A549 (cell line): ENCODE data around the gene MIB1. TPM values are rescaled to one million over a fixed set of nuclear protein-coding genes. Genes with fewer than 3 reads are reported as not detected.

Experiments
- ATAC-seq, 2 experiments: fragments of 200-7000 bp in 1 of 2; fragments of >200 bp in 1 of 2; cut with Nextera tagmentation in 1 of 2; cut with Tn5 transposase in 1 of 2; 3 replicates each; pipeline versions ENCODE4 v1.8.0 to v1.9.1; 2018 to 2020; ENCODE audit warnings: mild to moderate bottlenecking in 1 of 2, moderate library complexity in 1 of 2
- CTCF ChIA-PET: fragments of 300-600 bp; sonication (Branson Sonifier 250); formaldehyde crosslinking; extraction: SDS; loops from one replicate; lab custom pipeline; 2021; ENCODE audit warnings: antibody characterized with exemption, inconsistent platforms; lab: Yijun Ruan, JAX
- POLR2A ChIA-PET: fragments of 350-600 bp; formaldehyde crosslinking; extraction: SDS; loops from one replicate; lab custom pipeline; 2021; ENCODE audit warnings: antibody characterized with exemption, inconsistent platforms; lab: Yijun Ruan, JAX
- DNase-seq, 2 experiments: peaks; one replicate each; pipeline versions ENCODE4 v3.0.0 to v3.0.0-alpha.2; 2011 to 2016; ENCODE audit warnings: low read depth in 1 of 2, low spot score in 1 of 2
- FAIRE-seq: peaks from 2 replicates; lab custom pipeline; 2011; peaks lifted over from hg19 to GRCh38; lab: Jason Lieb, UNC
- H3K27ac ChIP-seq, 2 experiments: fragments of >200 bp; sonication (Bioruptor Twin); formaldehyde crosslinking; 3 replicates each; pipeline ENCODE4 v1.5.1; 2016 to 2017
- H3K4me1 ChIP-seq: fragments of >200 bp; sonication (Bioruptor Twin); formaldehyde crosslinking; 3 replicates; pipeline ENCODE4 v1.6.1; 2016
- H3K4me2 ChIP-seq: fragments of >200 bp; sonication (Bioruptor Twin); formaldehyde crosslinking; 3 replicates; pipeline ENCODE4 v1.6.1; 2016
- H3K4me3 ChIP-seq: fragments of >200 bp; sonication (Bioruptor Twin); formaldehyde crosslinking; 3 replicates; pipeline ENCODE4 v1.5.1; 2016
- H3K9me3 ChIP-seq: fragments of >200 bp; sonication (Bioruptor Twin); formaldehyde crosslinking; 3 replicates; pipeline ENCODE4 v1.6.1; 2016
- BHLHE40 ChIP-seq: IDR thresholded peaks from 2 replicates; pipeline ENCODE4 v1.6.1; 2012; ENCODE audit warnings: low read depth, low read length, inconsistent platforms
- CHD4 ChIP-seq: fragments of 200-600 bp; sonication (generic); IDR thresholded peaks from 2 replicates; pipeline ENCODE4 v1.6.1; 2016; ENCODE audit warnings: antibody characterized with exemption, mild to moderate bottlenecking, borderline replicate concordance
- EHF ChIP-seq: fragments of 250-450 bp; sonication (Bioruptor Pico); IDR thresholded peaks from 2 replicates; pipeline ENCODE4 v1.5.0; 2020; ENCODE audit warnings: mild to moderate bottlenecking
- EP300 ChIP-seq, 2 experiments: fragments of >200 bp; sonication (Bioruptor Twin); formaldehyde crosslinking; IDR thresholded peaks; 2 replicates in 1 of 2; 3 replicates in 1 of 2; pipeline ENCODE4 v1.6.1; 2016 to 2017
- FOSL2 ChIP-seq, 2 experiments: fragments of 450-650 bp in 1 of 2; fragments of >200 bp in 1 of 2; sonication (Bioruptor Twin) in 1 of 2; formaldehyde crosslinking; IDR thresholded peaks; 2 replicates each; pipeline versions ENCODE4 v1.5.0 to v1.6.1; 2016 to 2020; ENCODE audit warnings: mild to moderate bottlenecking in 1 of 2, moderate library complexity in 1 of 2
- HES2 ChIP-seq: fragments of >200 bp; sonication (Bioruptor Twin); formaldehyde crosslinking; IDR thresholded peaks from 2 replicates; pipeline ENCODE4 v1.6.1; 2016
- HEYL ChIP-seq: fragments of 250-450 bp; sonication (Bioruptor Pico); IDR thresholded peaks from 2 replicates; pipeline ENCODE4 v1.8.0; 2021; ENCODE audit warnings: mild to moderate bottlenecking, moderate library complexity
- HOXA7 ChIP-seq: fragments of 250-450 bp; sonication (Bioruptor Pico); IDR thresholded peaks from 2 replicates; pipeline ENCODE4 v1.5.0; 2020; ENCODE audit warnings: mild to moderate bottlenecking, moderate library complexity
- HOXB13 ChIP-seq: fragments of 250-450 bp; sonication (Bioruptor Pico); IDR thresholded peaks from 2 replicates; pipeline ENCODE4 v1.5.0; 2020; ENCODE audit warnings: low read depth, mild to moderate bottlenecking, moderate library complexity
- JUN ChIP-seq, 2 experiments: fragments of >200 bp; sonication (Bioruptor Twin); formaldehyde crosslinking; IDR thresholded peaks; 2 replicates in 1 of 2; 3 replicates in 1 of 2; pipeline ENCODE4 v1.6.1; 2016 to 2017
- KDM1A ChIP-seq: fragments of 200-600 bp; sonication (generic); IDR thresholded peaks from 2 replicates; pipeline ENCODE4 v1.6.1; 2016; ENCODE audit warnings: low read depth, mild to moderate bottlenecking
- MAX ChIP-seq: IDR thresholded peaks from 2 replicates; pipeline ENCODE4 v1.6.1; 2012
- MYC ChIP-seq: IDR thresholded peaks from 2 replicates; pipeline ENCODE4 v1.6.1; 2012; ENCODE audit warnings: mild to moderate bottlenecking, inconsistent platforms, low read length, improper control_type of control experiment, borderline replicate concordance
- NFE2L2 ChIP-seq: fragments of 150-350 bp; conservative IDR thresholded peaks from 2 replicates; pipeline ENCODE4 v1.6.1; 2014; ENCODE audit warnings: low read length
- NPAS2 ChIP-seq: fragments of 250-450 bp; sonication (Bioruptor Pico); IDR thresholded peaks from 2 replicates; pipeline ENCODE4 v1.8.0; 2022; ENCODE audit warnings: mild to moderate bottlenecking, moderate library complexity, borderline replicate concordance
- POLR2A ChIP-seq: IDR thresholded peaks from 2 replicates; pipeline ENCODE4 v1.6.1; 2012; ENCODE audit warnings: mild to moderate bottlenecking, low read length
- RAD21 ChIP-seq, 2 experiments: fragments of >200 bp in 1 of 2; sonication (Bioruptor Twin) in 1 of 2; formaldehyde crosslinking in 1 of 2; IDR thresholded peaks in 1 of 2; conservative IDR thresholded peaks in 1 of 2; 2 replicates in 1 of 2; 3 replicates in 1 of 2; pipeline ENCODE4 v1.6.1; 2012 to 2018; ENCODE audit warnings: inconsistent platforms in 1 of 2
- RARB ChIP-seq: fragments of 250-450 bp; sonication (Bioruptor Pico); IDR thresholded peaks from 2 replicates; pipeline ENCODE4 v1.8.0; 2021; ENCODE audit warnings: mild to moderate bottlenecking, moderate library complexity
- RCOR1 ChIP-seq: fragments of 150-350 bp; IDR thresholded peaks from 2 replicates; pipeline ENCODE4 v1.6.1; 2014; ENCODE audit warnings: antibody characterized with exemption, low read length, low read depth
- REST ChIP-seq: fragments of 200-600 bp; sonication (generic); IDR thresholded peaks from 2 replicates; pipeline ENCODE4 v1.6.1; 2016; ENCODE audit warnings: antibody characterized with exemption, mild to moderate bottlenecking, moderate library complexity
- RFX5 ChIP-seq: fragments of 450-650 bp; IDR thresholded peaks from 2 replicates; pipeline ENCODE4 v1.7.1; 2014; ENCODE audit warnings: antibody characterized with exemption, mild to moderate bottlenecking, moderate library complexity
- RNF2 ChIP-seq: fragments of 200-600 bp; sonication (generic); IDR thresholded peaks from 2 replicates; pipeline ENCODE4 v1.6.1; 2016; ENCODE audit warnings: low read depth, mild to moderate bottlenecking, antibody characterized with exemption, moderate library complexity, borderline replicate concordance
- SMC3 ChIP-seq: fragments of >200 bp; sonication (Bioruptor Twin); formaldehyde crosslinking; IDR thresholded peaks from 3 replicates; pipeline ENCODE4 v1.6.1; 2018; ENCODE audit warnings: inconsistent platforms
- TFCP2L1 ChIP-seq: fragments of 250-450 bp; sonication (Bioruptor Pico); IDR thresholded peaks from 2 replicates; pipeline ENCODE4 v1.5.0; 2021; ENCODE audit warnings: mild to moderate bottlenecking
- TP53 ChIP-seq: fragments of 250-450 bp; sonication (Bioruptor Pico); IDR thresholded peaks from 2 replicates; pipeline ENCODE4 v1.5.0; 2021; ENCODE audit warnings: mild to moderate bottlenecking, moderate library complexity
- ZC3H11A ChIP-seq: fragments of 450-650 bp; IDR thresholded peaks from 2 replicates; pipeline ENCODE4 v1.6.1; 2014; ENCODE audit warnings: antibody characterized with exemption, mild to moderate bottlenecking
- WGBS: methylation state at CpG from one replicate; pipeline ENCODE4 v1.1.6; 2017; ENCODE audit errors: missing lambda C conversion rate; 5-methylcytosine and 5-hydroxymethylcytosine counted together
- polyA plus RNA-seq, 4 experiments: library from polyadenylated mRNA; depleted of rRNA in 3 of 4; stranded (reverse); fragments of >200 nt; fragmentation: RNase III in 1 of 4; extraction: RNeasy Plus Mini Kit Qiagen cat#74134 plus additional on column Dnase treatment in 1 of 4; gene quantifications; 2 replicates in 3 of 4; 3 replicates in 1 of 4; pipeline ENCODE4 v1.2.3, GENCODE V29; 2011 to 2017
- TF ChIP-seq, protein P1 (sequence below): fragments of >200 bp; sonication (Bioruptor Twin); formaldehyde crosslinking; IDR thresholded peaks from 3 replicates; pipeline ENCODE4 v1.5.1; 2016
- TF ChIP-seq, protein P2 (sequence below): IDR thresholded peaks from 2 replicates; pipeline ENCODE4 v1.6.1; 2012; ENCODE audit warnings: low read depth, borderline replicate concordance

The MIB1 gene
- polyA plus RNA-seq, 2 of the 4 experiments (the other 2 are of a cell fraction): 9.6 to 22.2 TPM

- Histone ChIP-seq H3K4me2 (no peak overlapping the region), H3K4me3 (no peak overlapping the region), H3K9me3 (no peaks in the 10 kb centered on the region), H3K4me1 (no peaks in the 10 kb centered on the region), H3K27ac (no peak overlapping the region)
- ChIA-PET CTCF (interaction anchor here (1.0 to 1.4 kb wide), 4 partner anchors 9 to 252 kb away, joined by 3 read pairs; partner anchors contain the start of gene ESCO1), POLR2A (no interaction called here)
- TF ChIP-seq RFX5 (no peak), HOXB13 (no peak), FOSL2 (IDR thresholded peaks at IDR 0.05) (no peak), FOSL2 (CRISPR knock-in tag; IDR thresholded peaks at IDR 0.05) (no peak), MYC (no peak), HOXA7 (CRISPR knock-in tag) (no peak), RARB (CRISPR knock-in tag) (no peak), EP300 (IDR thresholded peaks at IDR 0.05) (no peak), SMC3 (no peak), TP53 (CRISPR knock-in tag) (no peak), HES2 (no peak), JUN (IDR thresholded peaks at IDR 0.05) (no peak), MAX (no peak), BHLHE40 (no peak), REST (no peak), CHD4 (no peak)
- DNase-seq (no peak), FAIRE-seq (no peak), ATAC-seq (no peak)
- 91% methylated on average over 3 of the region's 3 CpGs for WGBS
These were observed 112.4 kb downstream of the MIB1 start for GRCh38 chr18:21853016-21853415.

DNA sequence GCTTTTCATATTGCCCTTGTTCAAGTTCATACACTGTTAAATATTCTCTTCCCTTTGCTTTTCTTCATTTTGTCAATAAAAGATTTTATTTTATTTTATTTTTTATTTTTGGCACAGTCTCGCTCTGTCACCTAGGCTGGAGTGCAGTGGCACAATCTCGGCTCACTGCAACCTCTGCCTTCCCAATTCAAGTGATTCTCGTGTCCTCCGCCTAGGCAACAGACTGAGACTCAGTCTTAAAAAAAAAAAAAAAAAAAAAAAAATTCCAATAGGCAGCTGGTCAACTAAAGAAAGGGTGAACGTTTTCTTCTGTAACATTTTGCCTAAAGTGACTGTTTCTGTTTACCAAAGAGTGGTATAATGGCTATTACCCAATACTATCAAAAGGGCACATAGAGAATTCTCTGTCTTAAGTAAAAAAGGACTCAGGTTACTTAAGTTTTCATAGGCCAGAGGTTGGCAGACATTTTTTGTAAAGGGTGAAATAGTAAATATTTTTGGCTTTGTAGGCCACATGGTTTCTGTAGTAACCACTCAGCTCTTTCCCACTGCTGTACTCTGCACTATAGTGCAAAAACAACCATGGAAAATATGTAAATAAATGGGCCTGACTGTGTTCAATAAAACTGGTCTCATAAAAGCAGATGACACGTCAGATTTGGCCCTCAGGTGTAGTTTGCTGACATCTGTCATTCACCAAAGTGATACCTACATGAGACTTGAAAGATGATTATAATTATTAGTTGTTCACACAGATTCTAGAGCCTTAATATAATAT, 113.4 kb downstream of the MIB1 start:
- POLR2A ChIA-PET: no interaction called here
- Histone ChIP-seq H3K27ac (no peak overlapping the region), H3K4me2 (no peak overlapping the region), H3K4me3 (no peak overlapping the region), H3K4me1 (no peaks in the 10 kb centered on the region), H3K9me3 (no peaks in the 10 kb centered on the region)
- FAIRE-seq (no peak), ATAC-seq (no peak), DNase-seq (no peak)
- CTCF ChIA-PET: interaction anchor here (1.1 kb wide), 1 partner anchor 658 kb away, joined by 3 read pairs; no protein-coding TSS in a partner anchor
- WGBS: 77% methylated on average over 6 of the region's 6 CpGs
- TF ChIP-seq HEYL (CRISPR knock-in tag) (no peak), SMC3 (no peak), ZC3H11A (no peak), BHLHE40 (no peak), TP53 (CRISPR knock-in tag) (no peak), TFCP2L1 (CRISPR knock-in tag) (no peak), NFE2L2 (no peak), RAD21 (conservative IDR thresholded peaks at IDR 0.05 in 1 of 2, IDR thresholded peaks at IDR 0.05 in 1 of 2) (no peak), RNF2 (no peak), POLR2A (no peak), KDM1A (no peak), EHF (CRISPR knock-in tag) (no peak), NPAS2 (no peak), RCOR1 (no peak), HOXA7 (CRISPR knock-in tag) (no peak)
- TF ChIP-seq, protein P1, sequence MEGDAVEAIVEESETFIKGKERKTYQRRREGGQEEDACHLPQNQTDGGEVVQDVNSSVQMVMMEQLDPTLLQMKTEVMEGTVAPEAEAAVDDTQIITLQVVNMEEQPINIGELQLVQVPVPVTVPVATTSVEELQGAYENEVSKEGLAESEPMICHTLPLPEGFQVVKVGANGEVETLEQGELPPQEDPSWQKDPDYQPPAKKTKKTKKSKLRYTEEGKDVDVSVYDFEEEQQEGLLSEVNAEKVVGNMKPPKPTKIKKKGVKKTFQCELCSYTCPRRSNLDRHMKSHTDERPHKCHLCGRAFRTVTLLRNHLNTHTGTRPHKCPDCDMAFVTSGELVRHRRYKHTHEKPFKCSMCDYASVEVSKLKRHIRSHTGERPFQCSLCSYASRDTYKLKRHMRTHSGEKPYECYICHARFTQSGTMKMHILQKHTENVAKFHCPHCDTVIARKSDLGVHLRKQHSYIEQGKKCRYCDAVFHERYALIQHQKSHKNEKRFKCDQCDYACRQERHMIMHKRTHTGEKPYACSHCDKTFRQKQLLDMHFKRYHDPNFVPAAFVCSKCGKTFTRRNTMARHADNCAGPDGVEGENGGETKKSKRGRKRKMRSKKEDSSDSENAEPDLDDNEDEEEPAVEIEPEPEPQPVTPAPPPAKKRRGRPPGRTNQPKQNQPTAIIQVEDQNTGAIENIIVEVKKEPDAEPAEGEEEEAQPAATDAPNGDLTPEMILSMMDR: no peak
- TF ChIP-seq, protein P2, sequence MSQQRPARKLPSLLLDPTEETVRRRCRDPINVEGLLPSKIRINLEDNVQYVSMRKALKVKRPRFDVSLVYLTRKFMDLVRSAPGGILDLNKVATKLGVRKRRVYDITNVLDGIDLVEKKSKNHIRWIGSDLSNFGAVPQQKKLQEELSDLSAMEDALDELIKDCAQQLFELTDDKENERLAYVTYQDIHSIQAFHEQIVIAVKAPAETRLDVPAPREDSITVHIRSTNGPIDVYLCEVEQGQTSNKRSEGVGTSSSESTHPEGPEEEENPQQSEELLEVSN: no peak
- TF ChIP-seq, all 56 proteins: peak for 0
